Stimulated activated CD4-positive, alpha-beta T cell treated with anti-CD3 and anti-CD28 coated beads, Interleukin-2, amount 100 ng/mL, for 4 hours (primary cell): ENCODE measurements around the gene SP7.
"Not testable (repeated sequence)": the region's sequence is repeated elsewhere in the genome, so short reads cannot be mapped to it uniquely, and the experiment has no call there.

Experiments used
- DNase-seq: peaks from one replicate; pipeline ENCODE4 v3.0.0-alpha.2; 2020; ENCODE audit warnings: low read depth

Gene SP7

DNA sequence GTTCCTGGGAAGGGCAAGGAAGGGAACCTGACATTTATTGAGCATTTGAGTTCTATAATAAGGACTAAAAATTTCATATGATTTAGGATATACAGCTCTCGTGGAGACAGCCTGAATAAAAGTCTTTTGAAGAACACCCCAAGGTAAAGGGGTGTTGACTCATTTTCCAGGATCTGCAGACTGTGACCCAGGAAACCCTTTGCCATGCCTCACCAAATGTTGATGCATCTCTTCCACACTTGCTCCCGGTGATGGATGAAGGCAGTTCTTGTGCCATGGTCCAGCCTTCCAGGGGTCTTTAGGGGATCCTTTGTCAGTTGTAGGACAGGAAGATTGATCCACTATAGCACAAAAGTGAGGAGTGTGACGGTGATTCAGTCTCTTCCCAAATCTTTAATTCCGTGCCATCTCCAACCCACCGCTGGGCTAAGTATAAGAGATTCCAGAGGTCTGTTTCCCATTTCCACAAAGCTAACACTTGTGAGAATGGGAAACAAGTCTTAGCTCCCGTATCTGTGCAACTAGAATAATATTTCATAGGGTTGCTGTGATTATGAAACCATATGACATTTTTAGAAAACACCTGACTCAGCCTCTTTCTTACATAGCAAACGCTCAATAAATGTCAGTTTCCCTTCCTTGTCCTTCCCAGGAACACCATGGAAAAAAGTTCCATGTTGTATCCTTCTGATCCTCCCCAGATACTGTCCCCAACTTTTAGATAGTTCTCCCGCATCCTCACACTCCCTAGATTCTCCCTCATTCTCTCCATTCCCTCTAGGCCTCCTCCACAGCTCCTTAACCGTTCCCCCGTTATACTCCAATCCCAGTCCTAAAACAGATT, 15.6 kb downstream of the SP7 start:
- no peak for DNase-seq

DNA sequence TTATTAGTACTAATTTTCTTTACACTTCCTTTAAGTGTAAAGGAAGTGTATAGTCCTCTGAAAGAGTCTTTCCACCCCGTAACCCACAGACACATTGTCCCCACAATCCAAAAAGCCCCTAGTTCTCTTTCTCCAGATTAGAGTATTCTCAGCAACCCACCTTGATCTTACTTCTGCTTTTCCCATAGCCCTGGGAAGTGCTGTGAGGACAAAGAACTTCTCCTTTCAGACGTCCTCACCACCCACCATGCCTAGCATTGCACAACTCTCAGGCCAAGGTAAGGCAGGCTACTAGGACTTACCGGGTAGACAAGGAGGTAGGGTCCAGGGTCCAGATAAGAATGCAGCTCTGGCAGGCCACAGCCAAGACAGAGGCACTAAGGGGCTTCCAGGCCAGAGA, 22.2 kb downstream of the SP7 start:
- no peak for DNase-seq

DNA sequence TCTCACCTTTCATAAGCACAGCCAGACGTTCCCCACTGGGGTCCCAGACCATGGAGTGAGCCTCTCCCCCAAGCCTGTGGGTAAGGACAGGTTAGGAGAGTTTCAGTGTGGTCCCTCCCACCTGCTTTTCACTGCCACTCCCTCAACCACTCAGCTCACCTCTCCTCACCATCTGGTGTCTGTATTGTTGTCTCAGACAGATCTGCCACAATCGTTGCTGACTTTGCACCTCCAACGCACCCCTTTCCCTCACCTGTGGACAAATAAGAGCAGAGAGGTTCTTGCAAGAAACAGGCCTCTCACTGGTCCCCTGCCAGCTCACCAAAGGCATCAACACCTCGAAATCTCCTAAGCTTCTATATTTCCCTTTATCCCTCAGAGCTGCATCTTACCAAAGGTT, 27.9 kb downstream of the SP7 start:
- no peak for DNase-seq

DNA sequence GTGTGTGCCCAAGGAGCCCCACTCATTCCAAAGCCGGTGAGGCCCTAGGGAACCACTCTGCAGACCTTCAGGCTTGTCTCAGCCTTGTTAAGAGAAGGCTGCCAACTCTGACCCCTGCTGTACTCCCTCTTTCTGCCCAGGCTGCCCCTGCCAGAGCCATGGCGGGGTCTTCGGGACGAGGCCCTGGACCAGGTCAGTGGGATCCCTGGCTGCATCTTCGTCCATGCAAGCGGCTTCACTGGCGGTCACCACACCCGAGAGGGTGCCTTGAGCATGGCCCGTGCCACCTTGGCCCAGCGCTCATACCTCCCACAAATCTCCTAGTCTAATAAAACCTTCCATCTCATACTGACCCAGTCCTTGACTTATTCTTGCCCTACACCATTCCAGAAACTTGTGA, 29.3 kb downstream of the SP7 start:
- no peak for DNase-seq

DNA sequence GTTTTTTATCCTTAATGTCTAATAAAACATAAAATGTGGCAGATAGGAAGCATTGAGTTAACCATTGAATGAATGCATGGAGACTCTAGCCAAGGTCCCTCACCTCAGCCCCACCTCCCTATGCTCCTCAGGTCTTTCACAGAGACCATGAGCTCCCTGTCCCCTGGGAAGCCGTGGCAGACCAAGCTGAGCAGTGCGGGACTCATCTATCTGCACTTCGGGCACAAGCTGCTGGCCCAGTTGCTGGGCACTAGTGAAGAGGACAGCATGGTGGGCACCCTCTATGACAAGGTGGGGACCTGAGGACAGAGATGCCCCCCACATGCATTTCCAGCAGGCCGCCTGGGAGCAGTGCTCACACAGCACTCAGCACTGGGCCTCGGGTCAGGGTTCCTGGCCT, 33.3 kb downstream of the SP7 start:
- no peak for DNase-seq

DNA sequence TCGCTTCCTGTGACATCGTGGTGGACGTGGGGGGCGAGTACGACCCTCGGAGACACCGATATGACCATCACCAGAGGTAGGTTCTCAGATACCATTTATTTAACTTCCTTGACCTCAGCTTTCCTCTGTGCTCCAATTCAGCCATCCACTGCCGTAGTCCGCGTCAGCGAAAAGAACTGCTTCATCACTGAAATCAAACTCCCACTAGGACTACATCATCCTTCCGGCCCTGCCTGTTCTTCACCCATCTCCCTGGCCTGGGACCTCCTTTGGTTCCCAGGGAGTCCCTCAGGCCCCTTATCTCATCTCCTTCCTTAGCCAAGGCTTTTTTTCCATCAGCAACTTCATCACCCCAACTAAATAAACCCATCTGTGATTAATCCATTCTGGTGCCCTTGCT, 36.0 kb downstream of the SP7 start:
- DNase-seq: no peak

DNA sequence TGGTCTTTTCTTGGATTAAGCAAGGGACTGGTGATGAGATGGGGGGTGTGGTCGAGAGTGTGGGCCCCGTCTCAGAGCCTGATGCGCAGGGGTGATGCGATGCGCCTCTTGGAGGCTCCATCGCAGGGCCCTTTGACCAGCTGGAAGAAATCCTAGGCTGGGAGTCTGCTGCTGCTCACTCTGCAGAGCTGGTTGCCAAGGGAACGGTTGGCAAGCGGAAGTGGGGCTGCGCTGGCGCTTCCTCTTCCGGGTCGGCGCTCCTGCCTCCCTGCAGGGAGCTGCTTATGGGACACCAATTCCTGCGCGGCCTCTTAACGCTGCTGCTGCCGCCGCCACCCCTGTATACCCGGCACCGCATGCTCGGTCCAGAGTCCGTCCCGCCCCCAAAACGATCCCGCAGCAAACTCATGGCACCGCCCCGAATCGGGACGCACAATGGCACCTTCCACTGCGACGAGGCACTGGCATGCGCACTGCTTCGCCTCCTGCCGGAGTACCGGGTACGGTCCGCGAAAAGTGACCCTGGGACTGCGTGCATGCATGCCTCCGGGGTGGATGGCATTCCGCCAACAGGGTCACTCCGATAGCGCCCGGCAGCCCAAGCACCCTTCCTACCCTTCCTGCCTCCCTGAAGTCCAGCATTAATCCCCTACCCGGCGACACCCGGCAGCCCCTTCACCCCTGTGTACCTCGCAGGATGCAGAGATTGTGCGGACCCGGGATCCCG, 36.5 kb downstream of the SP7 start, which contains the start of gene MYG1:
Gene MYG1 (plus strand): TSS at position 242 of the 727 bp plus-strand sequence. CDS start 43 bp downstream, at position 285.
- peak; percentile 78 for DNase-seq

DNA sequence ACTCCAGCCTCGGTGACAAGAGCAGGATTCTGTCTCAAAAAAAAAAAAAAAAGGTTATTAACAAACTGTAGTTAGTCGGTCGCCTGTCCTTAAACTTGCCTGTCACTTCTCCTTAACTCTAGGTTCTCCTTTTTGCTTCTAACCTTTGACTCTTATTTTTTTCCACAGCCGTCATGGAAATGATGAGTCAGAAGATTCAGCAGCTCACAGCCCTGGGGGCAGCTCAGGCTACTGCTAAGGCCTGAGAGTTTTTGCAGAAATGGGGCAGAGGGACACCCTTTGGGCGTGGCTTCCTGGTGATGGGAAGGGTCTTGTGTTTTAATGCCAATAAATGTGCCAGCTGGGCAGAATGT, 37.1 kb downstream of the SP7 start:
- peak; percentile 34 for DNase-seq

DNA sequence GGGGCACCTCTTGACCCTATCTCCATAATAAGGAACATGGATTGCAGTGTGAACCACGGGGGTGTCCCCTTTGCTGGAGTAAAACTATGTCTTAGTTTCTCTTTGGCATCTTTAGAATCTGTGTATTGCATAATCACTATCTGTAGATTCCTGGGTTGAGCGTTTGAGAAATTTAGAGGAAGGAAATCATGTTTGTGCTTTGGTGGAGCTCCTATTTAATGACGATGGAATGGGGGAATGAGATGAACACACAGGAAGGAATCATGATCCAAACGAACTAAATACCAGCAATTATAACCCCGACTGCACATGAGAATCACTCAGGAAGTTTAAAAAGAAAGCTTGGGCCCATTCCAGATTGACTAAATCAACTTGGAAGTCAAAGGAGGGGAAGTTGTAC, 38.0 kb downstream of the SP7 start:
- DNase-seq: no peak

DNA sequence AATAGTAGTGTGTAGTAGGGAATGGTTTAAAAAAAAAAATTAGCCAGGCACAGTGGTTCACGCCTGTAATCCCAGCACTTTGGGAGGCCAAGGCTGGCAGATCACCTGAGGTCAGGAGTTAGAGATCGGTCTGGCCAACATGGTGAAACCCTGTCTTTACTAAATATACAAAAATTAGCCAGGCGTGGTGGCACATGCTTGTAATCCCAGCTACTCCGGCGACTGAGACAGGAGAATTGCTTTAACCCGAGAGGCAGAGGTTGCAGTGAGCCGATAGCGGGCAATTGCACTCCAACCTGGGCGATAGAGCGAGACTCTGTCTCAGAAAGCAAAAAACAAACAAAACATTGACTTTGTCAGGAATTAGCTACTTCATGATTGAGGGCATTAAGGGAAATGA, 39.0 kb downstream of the SP7 start:
- not testable (repeated sequence) for DNase-seq

DNA sequence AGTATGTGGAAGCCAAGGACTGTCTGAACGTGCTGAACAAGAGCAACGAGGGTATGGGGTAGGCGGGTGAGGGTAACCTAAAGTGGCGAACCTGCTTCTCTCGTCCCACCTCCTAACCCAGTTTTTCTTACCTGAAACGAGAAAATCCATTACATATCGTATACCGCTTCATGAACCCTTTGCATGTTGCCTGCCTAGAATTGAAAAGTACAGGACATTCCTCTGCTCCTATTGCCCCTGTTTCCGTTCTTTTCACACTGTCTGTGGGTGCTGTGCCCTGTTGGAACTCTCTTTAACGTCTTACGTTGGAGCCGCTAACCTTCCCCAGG, 40.3 kb downstream of the SP7 start:
- no peak for DNase-seq

DNA sequence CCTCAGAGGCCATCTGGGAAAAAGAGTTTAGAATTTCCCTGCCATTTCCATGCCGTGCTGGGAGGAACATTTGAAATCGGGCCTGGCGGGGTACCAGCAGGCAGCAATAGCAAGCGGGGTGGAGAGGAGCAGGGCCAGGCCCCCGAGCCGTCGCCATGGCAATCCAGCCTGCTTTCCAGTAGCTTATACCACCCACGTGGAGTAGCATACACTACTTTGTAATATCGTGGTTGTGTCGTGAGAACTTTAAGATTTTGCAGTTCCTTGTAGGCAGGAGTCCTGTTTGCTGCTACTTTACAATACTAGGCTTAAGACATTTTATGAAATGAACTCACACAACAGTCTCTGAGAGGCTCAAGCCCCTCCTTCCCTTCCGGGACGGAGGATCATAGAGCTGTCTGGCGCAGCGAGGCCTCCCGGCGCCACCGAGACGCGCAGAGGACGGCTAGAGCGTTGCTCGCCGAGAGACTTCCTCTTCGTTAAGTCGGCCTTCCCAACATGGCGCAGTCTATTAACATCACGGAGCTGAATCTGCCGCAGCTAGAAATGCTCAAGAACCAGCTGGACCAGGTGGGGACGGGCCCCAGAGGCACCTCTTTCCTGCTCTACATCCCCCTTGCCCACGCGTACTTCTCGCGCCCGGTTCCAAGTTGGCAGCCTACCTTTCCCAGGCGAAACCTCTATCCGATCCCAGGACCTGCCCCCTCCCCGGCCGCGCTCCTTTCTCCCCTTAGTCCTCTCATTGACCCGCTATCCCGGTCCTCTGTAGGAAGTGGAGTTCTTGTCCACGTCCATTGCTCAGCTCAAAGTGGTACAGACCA, 40.9 kb downstream of the SP7 start, which contains the start of gene PFDN5:
Gene PFDN5 (plus strand): TSS at position 473 of the 821 bp plus-strand sequence. CDS start 26 bp downstream, at position 499.
- peak; percentile 83 for DNase-seq

DNA sequence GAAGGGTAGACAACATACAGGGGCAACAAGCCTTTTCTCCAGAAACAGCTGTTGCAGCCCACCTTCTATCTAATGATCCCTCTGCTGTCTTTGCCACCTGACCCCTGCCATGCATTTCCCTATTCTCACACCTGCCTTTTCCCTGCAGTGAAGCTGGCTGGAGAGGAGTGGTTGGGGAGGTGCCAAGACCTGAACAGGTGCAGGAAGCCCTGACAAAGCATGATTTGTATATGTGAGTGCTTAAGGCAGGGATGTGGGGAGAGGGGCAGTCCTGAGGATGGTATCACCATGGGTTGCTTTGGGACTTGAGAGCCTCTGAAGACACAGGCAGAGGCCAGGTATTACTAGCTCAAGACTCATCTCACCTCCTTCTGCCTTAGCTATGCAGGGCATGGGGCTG, 43.7 kb downstream of the SP7 start:
- no peak for DNase-seq

DNA sequence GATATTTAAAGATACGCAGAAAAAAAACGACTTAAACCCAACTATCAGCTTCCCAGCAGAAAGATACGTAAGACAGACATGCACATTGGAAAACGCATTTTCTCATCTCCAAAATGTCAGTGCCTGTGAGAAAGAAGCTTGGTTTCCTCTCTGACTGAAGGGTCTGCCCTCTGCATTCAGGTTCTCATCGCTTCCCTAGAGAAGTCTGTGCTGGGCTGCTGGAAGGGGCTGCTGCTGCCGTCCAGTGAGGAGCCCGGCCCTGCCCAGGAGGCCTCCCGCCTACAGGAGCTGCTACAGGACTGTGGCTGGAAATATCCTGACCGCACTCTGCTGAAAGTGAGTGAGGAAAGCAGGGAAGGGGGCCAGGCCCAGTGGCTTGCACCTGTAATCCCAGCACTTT, 45.5 kb downstream of the SP7 start:
- no peak for DNase-seq

DNA sequence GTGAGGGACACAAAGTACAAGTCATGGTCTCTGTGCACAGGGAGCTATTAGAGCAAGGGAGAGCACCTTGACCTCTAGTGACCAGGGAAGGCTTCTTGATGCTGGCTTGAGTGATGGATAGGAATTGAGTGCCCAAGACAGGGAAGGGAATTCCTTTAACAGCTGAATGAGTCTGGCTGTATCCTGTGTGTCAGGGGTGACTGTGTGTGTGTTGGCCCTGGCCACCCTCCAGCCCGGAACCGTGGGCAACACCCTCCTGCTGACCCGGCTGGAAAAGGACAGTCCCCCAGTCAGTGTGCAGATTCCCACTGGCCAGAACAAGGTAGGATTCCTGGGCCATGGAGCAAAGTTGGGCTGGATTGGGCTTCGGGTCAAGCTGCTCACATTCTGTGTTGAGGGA, 46.3 kb downstream of the SP7 start:
- no peak for DNase-seq

DNA sequence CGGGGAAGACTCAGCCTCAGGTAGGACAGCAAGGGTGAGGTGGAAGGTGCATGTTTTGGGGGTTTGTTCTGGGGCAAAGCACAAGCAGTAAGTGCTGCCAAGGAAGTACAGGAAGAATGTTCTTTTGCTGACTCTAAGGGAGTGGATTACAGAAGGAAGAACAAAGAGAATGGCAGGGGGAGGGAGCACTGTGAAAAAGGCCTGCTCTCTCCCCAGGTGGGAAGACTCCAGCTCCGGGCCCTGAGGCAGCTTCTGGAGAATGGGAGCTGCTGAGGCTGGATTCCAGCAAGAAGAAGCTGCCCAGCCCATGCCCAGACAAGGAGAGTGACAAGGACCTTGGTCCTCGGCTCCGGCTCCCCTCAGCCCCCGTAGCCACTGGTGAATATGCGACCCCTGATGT, 47.8 kb downstream of the SP7 start:
- no peak for DNase-seq

DNA sequence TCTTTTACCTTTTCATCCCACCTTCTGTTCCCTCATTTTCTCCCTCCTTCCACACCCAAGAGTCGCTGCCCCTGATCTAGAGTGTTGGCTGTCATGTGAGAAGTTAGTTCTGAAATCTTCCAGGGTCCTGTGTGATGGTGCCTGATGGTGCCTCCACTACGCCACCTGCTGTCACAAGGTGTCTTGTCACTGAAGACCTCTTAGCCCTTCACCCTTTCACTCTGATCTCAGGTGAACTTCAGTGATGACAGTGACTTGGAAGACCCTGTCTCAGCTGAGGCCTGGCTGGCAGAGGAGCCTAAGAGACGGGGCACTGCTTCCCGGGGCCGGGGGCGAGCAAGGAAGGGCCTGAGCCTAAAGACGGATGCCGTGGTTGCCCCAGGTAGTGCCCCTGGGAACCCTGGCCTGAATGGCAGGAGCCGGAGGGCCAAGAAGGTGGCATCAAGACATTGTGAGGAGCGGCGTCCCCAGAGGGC, 48.4 kb downstream of the SP7 start:
- peak; percentile 64 for DNase-seq

DNA sequence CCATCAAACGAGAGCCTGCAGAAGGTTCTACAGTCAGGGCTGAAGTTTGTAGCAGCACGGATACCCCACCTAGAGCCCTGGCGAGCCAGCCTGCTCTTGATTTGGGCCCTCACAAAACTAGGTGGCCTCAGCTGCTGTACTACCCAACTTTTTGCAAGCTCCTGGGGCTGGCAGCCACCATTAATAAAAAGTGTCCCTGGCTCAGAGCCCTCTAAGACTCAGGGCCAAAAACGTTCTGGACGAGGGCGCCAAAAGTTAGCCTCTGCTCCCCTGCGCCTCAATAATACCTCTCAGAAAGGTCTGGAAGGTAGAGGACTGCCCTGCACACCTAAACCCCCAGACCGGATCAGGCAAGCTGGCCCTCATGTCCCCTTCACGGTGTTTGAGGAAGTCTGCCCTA, 49.7 kb downstream of the SP7 start:
- DNase-seq: no peak

DNA sequence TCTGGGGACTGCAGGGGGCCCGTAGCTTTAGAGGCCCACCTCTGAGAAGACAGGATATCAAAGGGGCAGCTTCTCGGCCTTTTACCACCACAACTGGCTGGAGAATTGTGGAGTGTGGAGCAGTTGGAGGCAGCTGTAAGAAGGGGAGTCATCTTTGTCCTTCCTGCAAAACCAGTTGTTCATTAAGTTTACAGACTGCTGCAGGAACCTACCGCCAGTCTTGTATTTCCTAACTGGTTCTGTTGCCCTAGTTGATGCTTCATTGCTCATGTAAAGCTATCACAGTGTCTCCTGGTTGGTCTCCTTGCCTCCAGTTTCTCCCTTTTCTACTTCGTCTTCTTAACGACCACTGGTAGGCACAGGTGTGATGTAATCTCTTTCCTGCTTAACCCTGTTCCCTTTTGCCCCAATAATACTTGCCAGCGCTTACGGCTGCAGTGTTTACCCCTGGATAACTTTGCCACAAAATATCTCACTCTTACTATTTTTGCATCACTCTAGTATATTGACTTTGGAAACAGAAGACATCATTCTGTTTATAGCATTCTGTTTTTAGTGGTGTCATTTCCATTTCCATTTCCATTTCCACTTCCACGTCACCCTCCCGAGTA, 56.2 kb downstream of the SP7 start:
- DNase-seq: no peak

DNA sequence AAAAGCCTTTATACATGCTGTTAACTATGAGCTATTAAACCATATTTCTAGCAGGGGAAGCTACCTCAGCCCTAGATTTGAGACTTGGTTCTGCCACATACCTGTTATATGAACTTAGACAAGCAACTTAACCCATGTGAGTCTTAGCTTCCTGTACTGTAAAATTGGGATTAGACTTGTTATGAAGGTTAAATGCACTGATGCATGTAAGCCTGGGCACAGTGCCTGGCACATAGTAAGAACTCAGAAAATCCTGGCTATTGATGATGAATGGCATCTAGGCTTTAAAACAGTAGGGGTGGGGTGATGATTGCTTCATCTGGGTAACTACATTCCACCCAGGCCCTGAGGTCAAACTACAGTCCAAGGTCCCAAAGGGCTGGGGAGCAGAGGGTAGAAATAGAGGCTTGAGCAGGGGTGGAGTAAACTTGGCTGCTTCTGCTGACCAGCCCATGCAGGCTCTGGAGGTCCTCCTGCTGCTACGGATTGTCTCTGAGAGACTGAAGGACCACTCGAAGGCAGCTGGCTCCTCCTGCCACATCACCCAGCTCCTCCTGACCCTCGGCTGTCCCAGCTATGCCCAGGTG, 56.8 kb downstream of the SP7 start:
- DNase-seq: no peak

DNA sequence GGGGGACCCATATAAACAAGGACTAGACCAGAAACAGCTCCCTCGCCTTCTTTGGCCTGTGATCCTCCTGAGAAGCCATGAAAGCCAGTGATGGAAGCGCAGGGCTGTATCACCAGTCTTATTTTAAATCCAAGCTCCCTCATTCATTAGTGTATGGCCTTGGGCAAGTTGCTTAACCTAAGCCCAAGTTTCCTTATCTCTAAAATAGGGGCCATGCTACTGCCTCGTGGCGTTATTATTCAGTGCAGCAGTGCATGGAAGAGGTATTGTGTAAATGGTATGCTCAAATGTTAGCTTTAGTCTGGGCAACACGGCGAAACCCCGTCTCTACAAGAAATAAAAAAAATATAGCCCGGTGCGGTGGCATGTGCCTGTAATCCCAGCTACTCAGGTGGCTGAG, 58.2 kb downstream of the SP7 start:
- DNase-seq: no peak
